ENCODE results near the gene GABRG3. TPM values are rescaled to one million over a fixed set of nuclear protein-coding genes. Genes with fewer than 3 reads are reported as not detected.

GABRG3 gene
- total and polyA plus RNA-seq, 2 donors (not counting 3 experiments of a cell fraction or from before 2014, with no cell fraction given): not detected

GRCh38 chr15:27235681-27236080, 264.7 kb downstream of the GABRG3 start:
- Histone ChIP-seq H2AFZ (ENCODE audit: low read depth, low read length) (no peak overlapping the region), H3K36me3 (ENCODE audit: control insufficient read depth in 2 of 2, extremely low read depth in 1 of 2, insufficient read depth in 2 of 2, low read length in 2 of 2) (no peaks in the 10 kb centered on the region), H3K27me3 (ENCODE audit: control insufficient read depth in 2 of 2, insufficient read depth in 2 of 2, low read length in 2 of 2) (no peaks in the 10 kb centered on the region), H3K9ac (replicated peaks; ENCODE audit: extremely low read depth, insufficient read depth, low read length) (no peak overlapping the region), H3K4me1 (ENCODE audit: control insufficient read depth, extremely low read depth, insufficient read depth, low read length) (no peaks in the 10 kb centered on the region), H3K4me3 (replicated peaks in 1 of 3; ENCODE audit: insufficient read depth in 1 of 3, low read depth in 1 of 3, low read length in 3 of 3) (no peak overlapping the region), H3K9me3 (replicated peaks; ENCODE audit: control insufficient read depth, insufficient read depth, low read length) (no peaks in the 10 kb centered on the region), H3K79me2 (ENCODE audit: control insufficient read depth, insufficient read depth, low read length) (no peaks in the 10 kb centered on the region), H3K9me1 (replicated peaks; ENCODE audit: control insufficient read depth, extremely low read depth, insufficient read depth, low read length) (no peaks in the 10 kb centered on the region), H3K4me2 (ENCODE audit: insufficient read depth, low read length) (no peak overlapping the region), H4K20me1 (replicated peaks; ENCODE audit: control insufficient read depth, extremely low read depth, insufficient read depth, low read length) (no peaks in the 10 kb centered on the region), H3K27ac (ENCODE audit: insufficient read depth, low read depth, low read length) (no peak overlapping the region)
- CTCF ChIA-PET: no interaction called here
- intact Hi-C loops (cut with micrococcal nuclease): no loop called here
- dilution Hi-C loops (cut with MboI; ENCODE audit: extremely low pct_ligation_motif_present, low sequenced_read_pairs): no loop called here
- FAIRE-seq (no peak), DNase-seq (ENCODE audit: low read depth, low spot score) (no peak)
- TF ChIP-seq POLR2AphosphoS5 (IDR thresholded peaks at IDR 0.05; ENCODE audit: insufficient read depth, low read depth, low read length) (no peak), GATA2 (IDR thresholded peaks at IDR 0.05; ENCODE audit: insufficient read depth, insufficient read length, low read depth, low read length) (no peak), POLR2A (IDR thresholded peaks at IDR 0.05; ENCODE audit: low read depth, low read length) (no peak), EZH2 (IDR thresholded peaks at IDR 0.05; ENCODE audit: borderline replicate concordance, low read depth, low read length, severe bottlenecking) (no peak), FOS (IDR thresholded peaks at IDR 0.05; ENCODE audit: borderline replicate concordance, insufficient read depth, low read length) (no peak), MAX (IDR thresholded peaks at IDR 0.05; ENCODE audit: insufficient read depth, insufficient read length) (no peak), MYC (IDR thresholded peaks at IDR 0.05; ENCODE audit: low read depth, low read length) (no peak)
- TF ChIP-seq, protein P1, sequence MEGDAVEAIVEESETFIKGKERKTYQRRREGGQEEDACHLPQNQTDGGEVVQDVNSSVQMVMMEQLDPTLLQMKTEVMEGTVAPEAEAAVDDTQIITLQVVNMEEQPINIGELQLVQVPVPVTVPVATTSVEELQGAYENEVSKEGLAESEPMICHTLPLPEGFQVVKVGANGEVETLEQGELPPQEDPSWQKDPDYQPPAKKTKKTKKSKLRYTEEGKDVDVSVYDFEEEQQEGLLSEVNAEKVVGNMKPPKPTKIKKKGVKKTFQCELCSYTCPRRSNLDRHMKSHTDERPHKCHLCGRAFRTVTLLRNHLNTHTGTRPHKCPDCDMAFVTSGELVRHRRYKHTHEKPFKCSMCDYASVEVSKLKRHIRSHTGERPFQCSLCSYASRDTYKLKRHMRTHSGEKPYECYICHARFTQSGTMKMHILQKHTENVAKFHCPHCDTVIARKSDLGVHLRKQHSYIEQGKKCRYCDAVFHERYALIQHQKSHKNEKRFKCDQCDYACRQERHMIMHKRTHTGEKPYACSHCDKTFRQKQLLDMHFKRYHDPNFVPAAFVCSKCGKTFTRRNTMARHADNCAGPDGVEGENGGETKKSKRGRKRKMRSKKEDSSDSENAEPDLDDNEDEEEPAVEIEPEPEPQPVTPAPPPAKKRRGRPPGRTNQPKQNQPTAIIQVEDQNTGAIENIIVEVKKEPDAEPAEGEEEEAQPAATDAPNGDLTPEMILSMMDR (IDR thresholded peaks at IDR 0.05; ENCODE audit: extremely low read depth in 1 of 2, insufficient read depth in 1 of 2, low read depth in 1 of 2, low read length in 2 of 2): no peak
- BruUV-seq (replicated peaks): no TSS peak
- POLR2A ChIA-PET: no interaction called here

Measured in endothelial cell of umbilical vein (primary cell).